GM19395 (cell line): Measurements from ENCODE around the gene ZBTB45.

Experiments
- ATAC-seq: cut with Tn5 transposase; IDR thresholded peaks from one replicate; pipeline ENCODE4 v1.9.1; 2021; ENCODE audit warnings: mild to moderate bottlenecking, moderate library complexity; ENCODE audit not compliant: unreplicated experiment

The ZBTB45 gene

GRCh38 chr19:58519355-58520256 lies at the start of gene ZBTB45:
Gene ZBTB45, minus strand, starts transcription at chr19:58519810. Its CDS starts 2,137 bp downstream, at chr19:58517673.
- ATAC-seq: peak; percentile 79

GRCh38 chr19:58568453-58569130 lies 49.0 kb upstream of the ZBTB45 start:
- ATAC-seq: no peak

GRCh38 chr19:58566989-58567388 lies 47.4 kb upstream of the ZBTB45 start:
- no peak for ATAC-seq

GRCh38 chr19:58563823-58564222 lies 44.2 kb upstream of the ZBTB45 start:
- ATAC-seq: no peak

GRCh38 chr19:58563034-58563573 lies 43.5 kb upstream of the ZBTB45 start:
- no peak for ATAC-seq

GRCh38 chr19:58562122-58563033 lies 42.8 kb upstream of the ZBTB45 start:
- ATAC-seq: no peak

GRCh38 chr19:58561373-58562121 lies 41.9 kb upstream of the ZBTB45 start:
- no peak for ATAC-seq

GRCh38 chr19:58560921-58561320 lies 41.3 kb upstream of the ZBTB45 start:
- no peak for ATAC-seq

- ATAC-seq: no peak
Measured at GRCh38 chr19:58560007-58560887, 40.6 kb upstream of the ZBTB45 start.

GRCh38 chr19:58559275-58560006 lies 39.8 kb upstream of the ZBTB45 start:
- peak; percentile 31 for ATAC-seq

- peak; percentile 52 for ATAC-seq
Measured at GRCh38 chr19:58558623-58559274, 39.1 kb upstream of the ZBTB45 start.

- ATAC-seq: no peak
Measured at GRCh38 chr19:58558066-58558622, 38.5 kb upstream of the ZBTB45 start, which contains the start of gene UBE2M. Gene UBE2M, minus strand, starts transcription at chr19:58558611. Its CDS starts 230 bp downstream, at chr19:58558381.

- ATAC-seq: no peak
Measured at GRCh38 chr19:58557221-58558065, 37.8 kb upstream of the ZBTB45 start.

GRCh38 chr19:58556622-58557220 lies 37.1 kb upstream of the ZBTB45 start:
- no peak for ATAC-seq

GRCh38 chr19:58555920-58556621 lies 36.5 kb upstream of the ZBTB45 start:
- ATAC-seq: no peak
